HepG2 (cell line): ENCODE data around the gene SLC2A4. TPM values are rescaled to one million over a fixed set of nuclear protein-coding genes. Genes with fewer than 3 reads are reported as not detected.

Experiments
- CSRNP1 ChIP-seq: sonication (generic); formaldehyde crosslinking; IDR thresholded peaks from 2 replicates; pipeline ENCODE4 v1.8.1; 2023; ENCODE audit warnings: mild to moderate bottlenecking, missing genetic modification reagents
- CTCF ChIP-seq: sonication (generic); formaldehyde crosslinking; IDR thresholded peaks from 2 replicates; pipeline ENCODE4 v1.5.0; 2020; ENCODE audit warnings: mild to moderate bottlenecking, missing genetic modification reagents, moderate library complexity
- ERF ChIP-seq: IDR thresholded peaks from 2 replicates; pipeline ENCODE4 v1.6.1; 2018; ENCODE audit warnings: missing biosample characterization, missing genetic modification reagents
- HNF1B ChIP-seq: sonication (generic); formaldehyde crosslinking; IDR thresholded peaks from 2 replicates; pipeline ENCODE4 v1.5.1; 2020; ENCODE audit warnings: mild to moderate bottlenecking, moderate library complexity, missing genetic modification reagents
- MAF1 ChIP-seq: sonication (generic); formaldehyde crosslinking; IDR thresholded peaks from 2 replicates; pipeline ENCODE4 v1.5.0; 2020; ENCODE audit warnings: missing genetic modification reagents, borderline replicate concordance
- NAIF1 ChIP-seq: sonication (generic); formaldehyde crosslinking; IDR thresholded peaks from 2 replicates; pipeline ENCODE4 v1.5.0; 2020; ENCODE audit warnings: mild to moderate bottlenecking, missing genetic modification reagents, borderline replicate concordance
- RFXAP ChIP-seq: sonication (generic); formaldehyde crosslinking; IDR thresholded peaks from 2 replicates; pipeline ENCODE4 v1.4.0; 2020; ENCODE audit warnings: missing genetic modification reagents, borderline replicate concordance
- SRY ChIP-seq: sonication (generic); formaldehyde crosslinking; IDR thresholded peaks from 2 replicates; pipeline ENCODE4 v1.8.0; 2022; ENCODE audit warnings: mild to moderate bottlenecking, missing genetic modification reagents
- TOE1 ChIP-seq: sonication (generic); formaldehyde crosslinking; IDR thresholded peaks from 2 replicates; pipeline ENCODE4 v1.4.0; 2020; ENCODE audit warnings: mild to moderate bottlenecking, missing genetic modification reagents
- UBTF ChIP-seq: sonication (generic); formaldehyde crosslinking; IDR thresholded peaks from 2 replicates; pipeline ENCODE4 v1.4.0; 2020; ENCODE audit warnings: mild to moderate bottlenecking, missing genetic modification reagents
- ZBTB25 ChIP-seq: IDR thresholded peaks from 2 replicates; pipeline ENCODE4 v1.6.1; 2018; ENCODE audit warnings: missing genetic modification reagents
- ZBTB7A ChIP-seq: sonication (generic); formaldehyde crosslinking; IDR thresholded peaks from 2 replicates; pipeline ENCODE4 v1.8.0; 2022; ENCODE audit warnings: mild to moderate bottlenecking, missing genetic modification reagents
- ZBTB7B ChIP-seq: sonication (generic); formaldehyde crosslinking; IDR thresholded peaks from 2 replicates; pipeline ENCODE4 v1.4.0; 2020; ENCODE audit warnings: missing genetic modification reagents
- ZFP90 ChIP-seq: sonication (generic); formaldehyde crosslinking; IDR thresholded peaks from 2 replicates; pipeline ENCODE4 v1.8.0; 2022; ENCODE audit warnings: missing genetic modification reagents, mild to moderate bottlenecking, inconsistent platforms, borderline replicate concordance
- ZNF275 ChIP-seq: sonication (generic); formaldehyde crosslinking; IDR thresholded peaks from 2 replicates; pipeline ENCODE4 v1.8.0; 2022; ENCODE audit warnings: missing genetic modification reagents, mild to moderate bottlenecking, inconsistent platforms, borderline replicate concordance
- ZNF557 ChIP-seq: sonication (generic); formaldehyde crosslinking; IDR thresholded peaks from 2 replicates; pipeline ENCODE4 v1.4.0; 2020; ENCODE audit warnings: missing genetic modification reagents
- polyA plus RNA-seq, 8 experiments: library from polyadenylated mRNA; depleted of rRNA in 3 of 8; stranded (reverse) in 7 of 8; unstranded in 1 of 8; fragments of >200 nt; fragmentation: Illumina TruSeq in 4 of 8; extraction: Trizol in 4 of 8; gene quantifications; 2 replicates each; pipeline versions ENCODE4 v1.2.1 to v1.2.3, GENCODE V29; 2011 to 2016; ENCODE audit warnings: low read depth in 4 of 8, missing spikeins in 1 of 8, mixed read lengths in 1 of 8; ENCODE audit not compliant: insufficient read depth in 1 of 8
- total RNA-seq, 5 experiments: library from RNA; depleted of rRNA; stranded (reverse); fragments of >200 nt; fragmentation: Illumina TruSeq; extraction: Trizol; gene quantifications; 2 replicates each; pipeline ENCODE4 v1.2.3, GENCODE V29; 2016; ENCODE audit warnings: low read depth in 1 of 5

Gene SLC2A4
- total and polyA plus RNA-seq, 2 of the 13 experiments (the other 11 are each of a cell fraction or from before 2014, with no cell fraction given), result 4.9 to 5.8 TPM

- peak; percentile 31; the same call in 1 of the 2 replicates for TF ChIP-seq UBTF
- TF ChIP-seq CTCF (CRISPR knock-in tag), result 0 out of 2 replicates have a peak, but pooled peaks have one; percentile 3
- peak; percentile 22; the same call in 1 of the 2 replicates for TF ChIP-seq NAIF1 (CRISPR knock-in tag)
- no peak for TF ChIP-seq ERF
- peak; percentile 74; the same call in 1 of the 2 replicates for TF ChIP-seq RFXAP (CRISPR knock-in tag)
- TF ChIP-seq ZBTB7B, result no peak
- TF ChIP-seq ZFP90 (CRISPR knock-in tag), result 0 out of 2 replicates have a peak, but pooled peaks have one; percentile 56
- TF ChIP-seq ZBTB7A (CRISPR knock-in tag), result 0 out of 2 replicates have a peak, but pooled peaks have one; percentile 57
- 0 out of 2 replicates have a peak, but pooled peaks have one; percentile 38 for TF ChIP-seq MAF1 (CRISPR knock-in tag)
- TF ChIP-seq SRY (CRISPR knock-in tag), result 0 out of 2 replicates have a peak, but pooled peaks have one; percentile 44
- no peak for TF ChIP-seq ZNF275
- TF ChIP-seq TOE1, result no peak
- TF ChIP-seq ZBTB25 (CRISPR knock-in tag), result 0 out of 2 replicates have a peak, but pooled peaks have one; percentile 45
- TF ChIP-seq HNF1B (CRISPR knock-in tag), result peak; percentile 37; the same call in 1 of the 2 replicates
- TF ChIP-seq CSRNP1 (CRISPR knock-in tag), result 0 out of 2 replicates have a peak, but pooled peaks have one; percentile 19
- TF ChIP-seq ZNF557, result peak; percentile 68; the same call in 1 of the 2 replicates
Measured at GRCh38 chr17:7281953-7282751, 634 bp downstream of the SLC2A4 start (continued).
